ENCODE results near the gene USP5. TPM values are rescaled to one million over a fixed set of nuclear protein-coding genes. Genes with fewer than 3 reads are reported as not detected.

Gene USP5
- total RNA-seq, 1 experiment from 2014 or later = 80.2 TPM

DNA sequence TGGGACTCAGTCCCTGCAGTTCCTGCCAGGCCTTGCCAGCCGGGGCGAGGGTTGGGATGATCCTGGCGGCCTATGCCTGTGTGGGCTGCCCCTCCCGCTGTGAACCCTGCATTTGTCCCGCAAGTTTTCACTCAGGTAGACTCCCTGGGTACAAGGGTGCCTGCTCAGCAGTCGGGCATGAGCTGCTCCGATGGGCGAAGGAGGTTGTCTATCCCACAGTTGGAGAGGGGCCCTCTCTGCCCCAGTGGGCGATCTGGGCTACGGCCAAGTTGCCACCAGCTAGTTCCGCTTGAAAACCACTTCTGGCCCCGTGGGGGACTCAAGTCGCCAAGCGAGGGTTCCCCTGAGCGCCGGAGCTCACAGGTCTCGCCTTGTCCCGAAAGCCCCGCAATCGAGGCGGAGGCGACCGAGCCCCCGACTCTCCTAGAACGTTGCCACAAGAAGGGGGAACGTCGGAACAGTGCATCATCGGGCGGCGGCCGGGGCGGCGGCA lies 15.0 kb downstream of the USP5 start:
- CTCF ChIA-PET = interaction anchor here (0.6 to 7.1 kb wide), 9 partner anchors 13 to 252 kb away, joined by 3 to 52 read pairs (median 4); partner anchors contain the start of genes C12orf57, C1RL and RNU7-1

DNA sequence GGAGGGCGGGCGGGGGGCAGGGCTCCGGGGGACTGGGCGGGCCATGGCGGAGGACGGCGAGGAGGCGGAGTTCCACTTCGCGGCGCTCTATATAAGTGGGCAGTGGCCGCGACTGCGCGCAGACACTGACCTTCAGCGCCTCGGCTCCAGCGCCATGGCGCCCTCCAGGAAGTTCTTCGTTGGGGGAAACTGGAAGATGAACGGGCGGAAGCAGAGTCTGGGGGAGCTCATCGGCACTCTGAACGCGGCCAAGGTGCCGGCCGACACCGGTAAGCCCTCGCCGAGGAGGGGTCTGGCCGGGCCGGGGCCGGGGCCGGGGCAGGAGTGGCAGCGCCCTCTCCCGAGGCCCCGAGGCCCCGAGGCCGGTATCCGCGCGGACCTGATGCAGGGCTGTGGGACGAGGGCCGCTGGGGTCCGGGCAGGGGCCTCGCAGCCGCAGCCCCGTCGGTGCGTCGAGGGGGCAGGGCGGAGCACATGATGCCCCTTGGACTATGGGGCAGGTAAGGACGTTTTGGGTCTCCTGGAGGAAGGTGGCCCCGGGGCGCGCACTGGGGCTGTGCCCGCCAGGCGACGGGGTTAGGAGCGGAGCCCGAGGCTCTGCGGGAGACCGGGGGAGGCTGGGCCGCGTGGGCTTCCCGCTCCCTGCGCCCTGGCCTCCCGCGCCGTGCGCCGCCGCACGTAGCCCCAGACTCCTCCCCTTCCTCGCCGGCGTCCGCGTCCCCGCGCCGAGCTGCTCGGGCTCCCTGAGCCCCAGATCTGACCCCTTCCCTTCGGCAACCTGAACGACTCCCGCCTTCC lies 15.7 kb downstream of the USP5 start, which contains the start of gene TPI1:
TSS of gene TPI1 (plus strand) at position 119 of the 798 bp plus-strand sequence. CDS start at position 155, 36 bp downstream.
- Mint-ChIP-seq H3K27ac (ENCODE audit: low read depth, unreplicated experiment) (peak within 1 kb of the TSS; percentile 82), H3K9me3 (ENCODE audit: unreplicated experiment) (no peaks in the 10 kb centered on the region), H3K27me3 (ENCODE audit: insufficient read depth, unreplicated experiment) (no peaks in the 10 kb centered on the region), H3K4me3 (ENCODE audit: unreplicated experiment) (peak within 1 kb of the TSS; percentile 86), H3K36me3 (ENCODE audit: insufficient read depth, unreplicated experiment) (peaks cover 67% of the 10 kb centered on the region), H3K4me1 (ENCODE audit: insufficient read depth, unreplicated experiment) (peaks cover 30% of the 10 kb centered on the region)
- TF ChIP-seq, protein P1, sequence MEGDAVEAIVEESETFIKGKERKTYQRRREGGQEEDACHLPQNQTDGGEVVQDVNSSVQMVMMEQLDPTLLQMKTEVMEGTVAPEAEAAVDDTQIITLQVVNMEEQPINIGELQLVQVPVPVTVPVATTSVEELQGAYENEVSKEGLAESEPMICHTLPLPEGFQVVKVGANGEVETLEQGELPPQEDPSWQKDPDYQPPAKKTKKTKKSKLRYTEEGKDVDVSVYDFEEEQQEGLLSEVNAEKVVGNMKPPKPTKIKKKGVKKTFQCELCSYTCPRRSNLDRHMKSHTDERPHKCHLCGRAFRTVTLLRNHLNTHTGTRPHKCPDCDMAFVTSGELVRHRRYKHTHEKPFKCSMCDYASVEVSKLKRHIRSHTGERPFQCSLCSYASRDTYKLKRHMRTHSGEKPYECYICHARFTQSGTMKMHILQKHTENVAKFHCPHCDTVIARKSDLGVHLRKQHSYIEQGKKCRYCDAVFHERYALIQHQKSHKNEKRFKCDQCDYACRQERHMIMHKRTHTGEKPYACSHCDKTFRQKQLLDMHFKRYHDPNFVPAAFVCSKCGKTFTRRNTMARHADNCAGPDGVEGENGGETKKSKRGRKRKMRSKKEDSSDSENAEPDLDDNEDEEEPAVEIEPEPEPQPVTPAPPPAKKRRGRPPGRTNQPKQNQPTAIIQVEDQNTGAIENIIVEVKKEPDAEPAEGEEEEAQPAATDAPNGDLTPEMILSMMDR (IDR thresholded peaks at IDR 0.05; ENCODE audit: unreplicated experiment) = no peak
- BruUV-seq (replicated peaks) = no TSS peak
- intact Hi-C loops (cut with micrococcal nuclease) = loop anchor here (2.0 kb wide), 1 partner anchor 71 kb away; no protein-coding TSS in a partner anchor
- POLR2A ChIA-PET = interaction anchor here (0.6 to 7.7 kb wide), 20 partner anchors 11 to 300 kb away, joined by 3 to 130 read pairs (median 6); partner anchors contain the start of genes C12orf57, CDCA3, COPS7A and GNB3
- CTCF ChIA-PET = interaction anchor here (0.6 to 7.7 kb wide), 19 partner anchors 8 to 625 kb away, joined by 3 to 64 read pairs (median 3); partner anchors contain the start of genes C12orf57, C1RL and RNU7-1
- peak; percentile 70 for DNase-seq (ENCODE audit: unreplicated experiment)

More for the DNA sequence above, 15.0 kb downstream of the USP5 start:
- intact Hi-C loops (cut with micrococcal nuclease) = no loop called here
- peak overlapping the region; percentile 86 for H3K4me3 Mint-ChIP-seq (ENCODE audit: unreplicated experiment)
- no peaks in the 10 kb centered on the region for H3K27me3 Mint-ChIP-seq (ENCODE audit: insufficient read depth, unreplicated experiment)
- H3K4me1 Mint-ChIP-seq (ENCODE audit: insufficient read depth, unreplicated experiment) = peaks cover 25% of the 10 kb centered on the region
- no TSS peak for BruUV-seq (replicated peaks)
- H3K27ac Mint-ChIP-seq (ENCODE audit: low read depth, unreplicated experiment) = peak overlapping the region; percentile 82
- no peaks in the 10 kb centered on the region for H3K9me3 Mint-ChIP-seq (ENCODE audit: unreplicated experiment)
- TF ChIP-seq, protein P1 (IDR thresholded peaks at IDR 0.05; ENCODE audit: unreplicated experiment) = no peak
- H3K36me3 Mint-ChIP-seq (ENCODE audit: insufficient read depth, unreplicated experiment) = peaks cover 74% of the 10 kb centered on the region
- POLR2A ChIA-PET = interaction anchor here (0.7 to 7.1 kb wide), 13 partner anchors 9 to 151 kb away, joined by 3 to 130 read pairs (median 7); partner anchors contain the start of genes C12orf57, CDCA3, COPS7A and LPCAT3
- DNase-seq (ENCODE audit: unreplicated experiment) = no peak

DNA sequence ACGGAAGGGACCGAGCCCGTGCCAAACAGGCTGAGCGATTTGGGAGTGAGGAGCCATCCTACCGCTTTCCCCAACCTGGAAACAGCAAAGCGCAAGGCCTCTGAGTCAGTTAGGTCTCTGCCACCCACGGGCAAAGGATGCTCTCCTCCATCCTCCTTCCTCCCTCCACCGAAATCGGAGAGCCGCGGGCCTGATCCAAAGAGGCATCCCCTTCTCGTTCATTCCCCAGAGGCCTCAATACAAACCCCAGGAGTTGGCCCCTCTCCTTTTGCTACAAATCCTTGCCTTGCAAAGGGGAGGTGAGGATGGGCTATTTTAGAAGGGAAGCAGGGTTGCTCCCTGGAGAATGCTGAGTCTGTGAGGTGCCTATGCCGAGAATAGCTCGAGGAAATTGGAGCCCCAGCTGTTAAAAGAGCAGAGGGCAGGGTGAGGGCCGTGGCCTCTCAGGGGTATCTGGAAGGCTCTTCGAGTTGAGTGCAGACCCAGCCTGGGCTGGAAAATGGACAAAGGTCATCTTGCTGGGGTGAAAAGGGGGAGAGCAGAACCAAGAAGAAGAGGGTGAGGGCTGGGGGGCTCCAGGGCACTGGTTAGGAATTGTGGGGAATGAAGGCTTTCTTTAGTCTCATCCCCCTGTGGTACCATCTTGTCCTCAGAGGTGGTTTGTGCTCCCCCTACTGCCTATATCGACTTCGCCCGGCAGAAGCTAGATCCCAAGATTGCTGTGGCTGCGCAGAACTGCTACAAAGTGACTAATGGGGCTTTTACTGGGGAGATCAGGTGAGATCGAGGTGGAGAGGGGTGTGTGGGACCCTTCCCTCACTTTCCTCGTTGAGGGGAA lies 16.5 kb downstream of the USP5 start:
- CTCF ChIA-PET = interaction anchor here (0.6 to 7.7 kb wide), 24 partner anchors 8 to 624 kb away, joined by 3 to 64 read pairs (median 3); partner anchors contain the start of genes C12orf57, RNU7-1 and USP5
- Mint-ChIP-seq H3K27me3 (ENCODE audit: insufficient read depth, unreplicated experiment) (no peaks in the 10 kb centered on the region), H3K36me3 (ENCODE audit: insufficient read depth, unreplicated experiment) (peaks cover 59% of the 10 kb centered on the region), H3K27ac (ENCODE audit: low read depth, unreplicated experiment) (peak overlapping the region; percentile 82), H3K9me3 (ENCODE audit: unreplicated experiment) (no peaks in the 10 kb centered on the region), H3K4me3 (ENCODE audit: unreplicated experiment) (peak overlapping the region; percentile 86), H3K4me1 (ENCODE audit: insufficient read depth, unreplicated experiment) (peaks cover 30% of the 10 kb centered on the region)
- TF ChIP-seq, protein P1 (IDR thresholded peaks at IDR 0.05; ENCODE audit: unreplicated experiment) = no peak
- intact Hi-C loops (cut with micrococcal nuclease) = loop anchor here (1.0 to 2.0 kb wide), 2 partner anchors 23 to 70 kb away; no protein-coding TSS in a partner anchor
- POLR2A ChIA-PET = interaction anchor here (0.6 to 7.7 kb wide), 20 partner anchors 17 to 367 kb away, joined by 3 to 130 read pairs (median 6); partner anchors contain the start of genes C12orf57, CDCA3, COPS7A and GNB3
- no peak for DNase-seq (ENCODE audit: unreplicated experiment)
- BruUV-seq (replicated peaks) = no TSS peak

Measured in MCF 10A (cell line).